ENCODE results near the gene ENG.
"Not testable (repeated sequence)": the region's sequence is repeated elsewhere in the genome, so short reads cannot be mapped to it uniquely, and the experiment has no call there.

DNA sequence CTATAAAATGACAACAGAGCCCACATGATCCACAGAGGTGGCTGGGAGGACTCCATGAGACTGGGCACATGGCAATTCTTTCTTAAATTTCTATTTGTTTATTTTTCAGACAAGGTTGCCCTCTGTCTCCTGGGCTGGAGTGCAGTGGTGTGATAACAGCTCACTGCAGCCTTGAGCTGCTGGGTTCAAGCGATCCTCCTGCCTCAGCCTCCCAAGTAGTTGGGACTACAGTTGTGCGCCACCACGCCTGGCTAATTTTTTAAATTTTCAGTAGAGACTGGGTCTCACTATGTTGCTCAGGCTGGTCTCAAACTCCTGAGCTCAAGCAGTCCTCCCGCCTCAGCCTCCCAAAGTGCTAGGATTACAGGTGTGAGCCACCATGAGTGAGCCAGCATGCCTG is 8.8 kb downstream of the ENG start:
- TF ChIP-seq, protein P1, sequence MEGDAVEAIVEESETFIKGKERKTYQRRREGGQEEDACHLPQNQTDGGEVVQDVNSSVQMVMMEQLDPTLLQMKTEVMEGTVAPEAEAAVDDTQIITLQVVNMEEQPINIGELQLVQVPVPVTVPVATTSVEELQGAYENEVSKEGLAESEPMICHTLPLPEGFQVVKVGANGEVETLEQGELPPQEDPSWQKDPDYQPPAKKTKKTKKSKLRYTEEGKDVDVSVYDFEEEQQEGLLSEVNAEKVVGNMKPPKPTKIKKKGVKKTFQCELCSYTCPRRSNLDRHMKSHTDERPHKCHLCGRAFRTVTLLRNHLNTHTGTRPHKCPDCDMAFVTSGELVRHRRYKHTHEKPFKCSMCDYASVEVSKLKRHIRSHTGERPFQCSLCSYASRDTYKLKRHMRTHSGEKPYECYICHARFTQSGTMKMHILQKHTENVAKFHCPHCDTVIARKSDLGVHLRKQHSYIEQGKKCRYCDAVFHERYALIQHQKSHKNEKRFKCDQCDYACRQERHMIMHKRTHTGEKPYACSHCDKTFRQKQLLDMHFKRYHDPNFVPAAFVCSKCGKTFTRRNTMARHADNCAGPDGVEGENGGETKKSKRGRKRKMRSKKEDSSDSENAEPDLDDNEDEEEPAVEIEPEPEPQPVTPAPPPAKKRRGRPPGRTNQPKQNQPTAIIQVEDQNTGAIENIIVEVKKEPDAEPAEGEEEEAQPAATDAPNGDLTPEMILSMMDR (IDR thresholded peaks at IDR 0.05), result not testable (repeated sequence)
- not testable (repeated sequence) for TF ChIP-seq POLR2A, POLR2AphosphoS5, EP300 (IDR thresholded peaks at IDR 0.05)

Measured in stomach (tissue), 4 donors.